ENCODE data around the gene PLXDC1.

PLXDC1 gene

GRCh38 chr17:39101091-39101490 is 50.3 kb downstream of the PLXDC1 start:
- TF ChIP-seq CTCF (IDR thresholded peaks at IDR 0.05; ENCODE audit: extremely low read depth, missing control alignments): no peak
- no peak for DNase-seq (ENCODE audit: low spot score)

DNA sequence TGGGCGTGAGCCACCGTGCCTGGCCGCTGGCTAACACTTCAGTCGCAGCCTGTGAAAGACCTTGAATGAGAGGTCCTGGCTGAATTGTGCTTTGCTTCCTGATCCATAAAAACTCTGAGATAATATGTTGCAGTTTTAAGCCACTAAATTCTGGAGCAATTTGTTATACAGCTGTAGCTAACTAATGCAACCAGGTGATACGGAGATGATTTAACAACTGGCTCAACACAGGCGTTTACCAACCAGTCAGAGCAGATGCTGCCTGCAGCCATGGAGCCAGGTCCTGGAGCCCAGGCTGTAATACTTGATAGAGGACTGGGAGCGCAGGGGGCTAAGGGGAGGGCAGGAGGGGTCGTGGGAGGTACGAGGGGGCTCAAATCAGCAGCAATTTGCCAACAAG is 50.9 kb downstream of the PLXDC1 start:
- no peak for TF ChIP-seq CTCF (IDR thresholded peaks at IDR 0.05; ENCODE audit: extremely low read depth, missing control alignments)
- DNase-seq (ENCODE audit: low spot score): no peak

DNA sequence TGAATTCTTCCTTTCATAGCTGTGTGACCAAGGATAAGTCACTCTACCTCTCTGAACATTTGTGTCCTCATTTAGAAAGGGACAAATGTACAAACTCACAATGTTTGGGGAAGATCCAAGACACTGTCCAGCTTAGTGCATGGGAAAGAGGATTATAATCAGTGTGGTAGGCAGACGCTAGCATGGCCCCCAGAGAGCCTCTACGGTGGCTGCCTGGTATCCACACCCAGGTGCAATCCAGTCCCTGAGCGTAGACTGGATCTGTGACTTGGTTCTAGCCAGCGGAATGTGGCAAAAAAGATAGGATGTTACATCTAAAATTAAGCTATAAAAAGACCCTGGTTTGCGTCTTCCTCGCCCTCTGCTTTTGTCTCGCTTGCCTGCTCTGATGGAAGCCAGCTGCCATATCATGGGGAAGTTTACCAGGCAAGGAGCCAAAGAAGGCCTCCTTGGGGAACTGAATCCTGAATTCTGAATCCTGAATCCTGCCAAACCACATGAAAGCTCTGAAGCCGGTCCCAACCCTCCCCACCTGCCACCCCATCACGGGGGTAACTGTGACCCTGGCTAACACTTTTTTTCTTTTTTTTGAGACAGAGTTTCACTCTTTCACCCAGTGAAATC is 51.7 kb downstream of the PLXDC1 start:
- no peak for DNase-seq (ENCODE audit: low spot score)
- TF ChIP-seq CTCF (IDR thresholded peaks at IDR 0.05; ENCODE audit: extremely low read depth, missing control alignments): no peak

GRCh38 chr17:39098588-39098987 is 52.8 kb downstream of the PLXDC1 start:
- DNase-seq (ENCODE audit: low spot score): no peak
- TF ChIP-seq CTCF (IDR thresholded peaks at IDR 0.05; ENCODE audit: extremely low read depth, missing control alignments): no peak

- TF ChIP-seq CTCF (IDR thresholded peaks at IDR 0.05; ENCODE audit: extremely low read depth, missing control alignments): no peak
- no peak for DNase-seq (ENCODE audit: low spot score)
These were observed 53.9 kb downstream of the PLXDC1 start for GRCh38 chr17:39097537-39097936.

- no peak for DNase-seq (ENCODE audit: low spot score)
- no peak for TF ChIP-seq CTCF (IDR thresholded peaks at IDR 0.05; ENCODE audit: extremely low read depth, missing control alignments)
These were observed 54.3 kb downstream of the PLXDC1 start for GRCh38 chr17:39097150-39097519.

DNA sequence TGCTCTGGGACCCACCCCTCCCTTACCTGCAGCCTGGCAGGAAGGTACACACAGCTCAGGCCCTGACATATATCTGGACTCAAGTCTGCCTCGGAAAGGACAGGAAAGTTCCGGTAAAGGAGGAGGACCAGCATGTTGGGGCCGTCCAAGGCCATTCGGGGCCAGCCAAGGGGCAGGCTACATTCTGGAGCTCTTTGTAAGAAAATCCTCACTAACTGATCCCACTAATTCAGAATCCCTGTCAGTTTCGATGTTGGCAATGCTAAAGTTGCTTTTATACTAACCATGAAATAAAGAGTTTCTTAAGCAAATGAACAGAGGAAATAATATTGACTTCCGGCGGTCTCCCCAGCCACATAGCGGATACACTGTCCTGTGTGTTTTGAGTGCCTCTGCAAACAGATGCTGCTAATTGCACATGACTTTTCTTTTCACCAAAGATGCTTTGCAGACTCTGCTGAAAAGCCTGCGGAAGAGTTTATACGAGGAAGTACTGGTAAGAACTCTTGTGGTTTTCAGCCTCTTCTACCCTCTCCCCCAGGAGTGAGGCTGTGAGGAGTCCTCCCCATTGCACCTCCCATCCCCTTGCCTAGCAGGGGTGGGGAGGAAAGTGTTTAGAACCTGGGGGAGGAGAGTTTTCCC is 54.8 kb downstream of the PLXDC1 start:
- DNase-seq (ENCODE audit: low spot score): peak; percentile 23

More for the DNA sequence above, 54.8 kb downstream of the PLXDC1 start:
- no peak for TF ChIP-seq CTCF (IDR thresholded peaks at IDR 0.05; ENCODE audit: extremely low read depth, missing control alignments)

All from GM20000 (cell line).